Subcutaneous adipose tissue (tissue), 4 donors: Measurements from ENCODE around the gene SLC9A3. TPM values are rescaled to one million over a fixed set of nuclear protein-coding genes. Genes with fewer than 3 reads are reported as not detected.

ENCODE experiments used
- CTCF ChIP-seq: fragments of 450-650 bp; IDR thresholded peaks from one replicate; pipeline ENCODE4 v1.5.1; 2016; ENCODE audit warnings: low read depth, mild to moderate bottlenecking, control low read depth, antibody characterized with exemption, moderate library complexity
- total RNA-seq, 4 donors: library from RNA; depleted of rRNA; stranded (reverse); fragments of >200 nt; gene quantifications; one replicate each; pipeline ENCODE4 v1.1.0, GENCODE V29; 2016

SLC9A3 gene
- total RNA-seq, 4 donors from 2014 or later: 1.3 to 2.3 (median 1.6) TPM

- TF ChIP-seq CTCF: no peak
Observed at GRCh38 chr5:425714-426113, 98.5 kb downstream of the SLC9A3 start.

GRCh38 chr5:424301-425110 is 99.7 kb downstream of the SLC9A3 start:
- no peak for TF ChIP-seq CTCF

GRCh38 chr5:423626-424261 is 100.5 kb downstream of the SLC9A3 start:
- TF ChIP-seq CTCF: no peak

- TF ChIP-seq CTCF: no peak
Observed at GRCh38 chr5:423233-423565, 101.0 kb downstream of the SLC9A3 start.

- no peak for TF ChIP-seq CTCF
Observed at GRCh38 chr5:422323-423232, 101.7 kb downstream of the SLC9A3 start.

- TF ChIP-seq CTCF: no peak
Observed at GRCh38 chr5:421901-422300, 102.3 kb downstream of the SLC9A3 start.
